Frontal cortex (tissue), 4 donors: ENCODE data around the gene ZMYND10. TPM values are rescaled to one million over a fixed set of nuclear protein-coding genes. Genes with fewer than 3 reads are reported as not detected.
"Not testable (repeated sequence)": the region's sequence is repeated elsewhere in the genome, so short reads cannot be mapped to it uniquely, and the experiment has no call there.

ENCODE experiments used
- DNase-seq, 2 donors: peaks; one replicate each; pipeline ENCODE4 v3.0.0; 2012; ENCODE audit warnings: low spot score in 2 of 2
- FAIRE-seq: peaks from 2 replicates; lab custom pipeline; 2012; peaks lifted over from hg19 to GRCh38; lab: Jason Lieb, UNC
- total RNA-seq: library from RNA; depleted of rRNA; stranded (reverse); fragments of >200 nt; gene quantifications from one replicate; pipeline ENCODE4 v1.2.3, GENCODE V29; 2014
- donor health status: control.
- donor health status: control.
- donor health status: control.

The ZMYND10 gene
- total RNA-seq, 1 donor from 2014 or later: 3.7 TPM

DNA sequence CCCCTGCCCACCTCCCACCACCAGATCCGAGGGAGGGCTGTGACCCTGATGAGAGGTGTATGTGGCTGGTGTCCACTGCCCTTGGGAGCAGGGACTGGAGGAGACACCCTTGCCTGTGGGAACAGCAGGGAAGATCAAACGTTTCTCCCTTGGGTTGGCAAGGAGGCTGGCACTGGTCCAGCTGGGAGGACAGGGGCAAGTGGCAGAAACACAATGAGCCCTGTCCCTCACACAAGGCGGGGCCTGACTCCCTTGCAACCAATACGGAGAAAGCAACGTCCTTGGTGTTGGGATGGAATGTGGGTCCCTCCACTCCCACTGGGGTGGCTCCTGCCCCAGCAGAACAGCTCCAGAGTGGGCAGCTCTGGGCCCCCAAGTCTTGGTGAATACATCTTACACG lies 28.2 kb downstream of the ZMYND10 start:
- DNase-seq (no peak), FAIRE-seq (no peak)

DNA sequence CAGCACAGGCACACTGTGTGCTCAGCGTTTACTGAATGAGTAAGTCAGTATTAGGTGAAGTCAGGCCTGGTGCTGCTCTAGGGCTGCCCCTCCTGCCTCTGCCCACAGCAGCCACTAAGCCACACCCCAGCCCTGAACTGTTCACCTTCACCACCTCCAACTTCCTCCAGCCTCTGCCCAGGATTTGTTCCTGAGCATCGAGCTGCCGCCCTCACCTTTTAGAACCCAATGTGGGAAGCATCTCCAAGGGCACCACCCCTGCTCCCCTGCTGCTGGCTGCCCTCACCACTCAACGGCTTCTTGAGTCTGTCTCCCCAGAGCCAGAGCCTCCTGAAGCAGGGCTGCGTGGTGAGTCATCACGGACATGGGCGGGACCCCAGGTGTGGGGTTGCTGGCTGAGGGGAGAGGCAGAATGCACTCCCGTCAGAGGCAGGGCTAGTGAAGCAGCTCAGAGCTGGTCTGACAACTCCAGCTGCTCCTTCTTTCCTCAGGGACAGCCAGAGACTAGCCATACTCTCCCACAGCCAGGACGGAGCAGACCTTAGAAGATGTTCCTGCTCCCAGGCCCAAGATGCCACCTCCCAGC lies 28.8 kb downstream of the ZMYND10 start:
- DNase-seq (no peak), FAIRE-seq (no peak)

GRCh38 chr3:50314816-50315215 lies 30.7 kb downstream of the ZMYND10 start:
- no peak for FAIRE-seq
- no peak for DNase-seq

- no peak for DNase-seq
- no peak for FAIRE-seq
Observed at GRCh38 chr3:50314342-50314741, 31.2 kb downstream of the ZMYND10 start.

GRCh38 chr3:50312041-50312440 lies 33.5 kb downstream of the ZMYND10 start:
- DNase-seq, FAIRE-seq: not testable (repeated sequence)

GRCh38 chr3:50304601-50305000 lies 40.9 kb downstream of the ZMYND10 start:
- no peak for DNase-seq
- FAIRE-seq: no peak

DNA sequence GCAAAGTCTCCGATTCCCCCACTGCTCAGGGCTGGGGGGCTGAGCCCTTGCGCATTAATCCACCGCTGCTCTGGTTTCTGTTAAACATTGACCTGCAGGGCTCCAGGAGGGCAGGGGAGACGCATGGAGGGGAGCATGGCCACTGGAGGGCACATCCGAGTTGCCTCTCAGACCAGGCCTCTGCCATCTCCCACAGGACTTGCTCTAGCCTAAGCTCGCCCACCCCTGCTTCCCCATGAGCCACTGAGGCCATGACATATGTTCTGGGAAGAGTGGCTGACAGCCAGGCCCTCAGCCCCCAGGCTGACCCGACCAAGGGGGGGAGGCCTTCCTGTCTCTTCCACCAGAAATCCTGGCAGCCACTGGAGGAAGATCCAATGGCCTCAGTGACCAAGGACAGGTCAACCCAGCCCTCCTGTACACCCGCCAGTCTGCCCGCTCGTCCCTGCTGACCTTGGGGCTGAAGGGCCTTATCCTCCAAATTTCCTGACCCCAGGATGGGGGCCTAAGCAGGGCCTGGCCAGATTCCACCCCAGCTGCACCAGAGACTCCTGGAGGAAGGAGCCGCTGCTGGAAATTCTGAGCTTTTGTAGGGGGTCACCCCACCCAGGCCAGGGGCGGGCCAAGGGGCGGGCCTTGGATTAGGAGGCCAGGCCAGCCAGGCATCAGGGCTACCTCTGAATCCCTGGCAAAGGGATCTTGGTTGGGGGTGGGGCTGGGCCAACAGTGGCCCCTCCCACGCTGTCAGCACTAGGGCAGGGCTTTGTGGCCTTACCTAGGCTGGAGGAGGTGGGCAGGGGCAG lies 42.3 kb downstream of the ZMYND10 start, which contains the start of gene HYAL1:
HYAL1 (minus strand) TSS at position 562 of the 803 bp plus-strand sequence. CDS start 618 bp downstream, outside the sequence.
- DNase-seq (no peak), FAIRE-seq (no peak)

GRCh38 chr3:50302095-50303012 lies 43.2 kb downstream of the ZMYND10 start:
- no peak for FAIRE-seq
- no peak for DNase-seq

- FAIRE-seq (no peak), DNase-seq (no peak)
Observed at GRCh38 chr3:50300681-50301254, 44.8 kb downstream of the ZMYND10 start.

DNA sequence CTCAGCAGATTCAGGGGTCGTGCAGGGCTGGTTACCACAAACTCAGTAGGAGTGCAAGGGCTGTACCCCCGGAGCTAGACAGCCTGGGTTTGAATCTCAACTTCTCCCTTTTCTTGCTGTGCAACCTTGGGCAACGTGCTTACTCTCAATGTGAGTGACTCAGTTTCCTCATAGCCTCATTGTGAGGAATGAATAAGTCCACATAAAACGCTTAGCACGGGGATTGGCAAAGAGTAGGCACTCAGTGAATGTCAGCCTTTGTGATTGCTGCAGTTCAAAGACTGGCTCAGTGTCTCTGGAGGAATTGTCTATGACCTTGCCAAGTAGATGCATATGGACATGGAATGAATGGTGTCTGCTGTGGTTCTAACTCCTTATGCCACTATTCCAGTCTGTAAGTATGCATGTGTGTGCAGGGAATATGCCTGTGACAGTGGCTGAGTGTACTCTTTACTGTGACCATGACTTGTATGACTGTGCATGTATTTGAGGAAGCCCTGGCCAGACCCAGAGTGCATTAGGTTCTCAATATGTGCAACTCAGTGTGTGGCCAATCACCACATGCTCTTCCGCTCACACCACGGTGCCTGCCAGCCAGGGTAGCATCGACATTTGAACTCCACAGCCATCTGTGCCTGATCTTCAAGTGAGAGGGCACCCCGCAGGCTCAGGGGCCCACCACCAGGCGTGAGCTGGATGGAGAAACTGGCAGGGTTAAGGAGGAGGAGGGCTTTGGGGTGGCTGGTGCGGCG lies 45.4 kb downstream of the ZMYND10 start:
- no peak for FAIRE-seq
- peak in 1 of 2 donors; percentile 73 for DNase-seq

DNA sequence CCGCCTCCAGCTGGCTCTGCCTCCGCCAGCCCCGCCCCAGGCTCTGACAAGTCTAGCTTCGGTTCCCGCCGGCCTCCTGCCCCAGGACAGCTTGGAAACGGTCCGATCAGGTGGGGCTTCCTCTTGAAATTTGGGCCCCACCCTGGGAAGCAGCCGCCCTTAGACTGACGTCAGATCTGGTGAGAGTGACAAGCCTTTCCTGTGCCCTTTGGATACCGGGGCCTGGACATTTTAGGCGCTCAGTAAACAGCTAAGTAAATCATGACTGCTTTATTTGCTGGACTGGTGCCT lies 45.9 kb downstream of the ZMYND10 start:
- FAIRE-seq: no peak
- no peak for DNase-seq

DNA sequence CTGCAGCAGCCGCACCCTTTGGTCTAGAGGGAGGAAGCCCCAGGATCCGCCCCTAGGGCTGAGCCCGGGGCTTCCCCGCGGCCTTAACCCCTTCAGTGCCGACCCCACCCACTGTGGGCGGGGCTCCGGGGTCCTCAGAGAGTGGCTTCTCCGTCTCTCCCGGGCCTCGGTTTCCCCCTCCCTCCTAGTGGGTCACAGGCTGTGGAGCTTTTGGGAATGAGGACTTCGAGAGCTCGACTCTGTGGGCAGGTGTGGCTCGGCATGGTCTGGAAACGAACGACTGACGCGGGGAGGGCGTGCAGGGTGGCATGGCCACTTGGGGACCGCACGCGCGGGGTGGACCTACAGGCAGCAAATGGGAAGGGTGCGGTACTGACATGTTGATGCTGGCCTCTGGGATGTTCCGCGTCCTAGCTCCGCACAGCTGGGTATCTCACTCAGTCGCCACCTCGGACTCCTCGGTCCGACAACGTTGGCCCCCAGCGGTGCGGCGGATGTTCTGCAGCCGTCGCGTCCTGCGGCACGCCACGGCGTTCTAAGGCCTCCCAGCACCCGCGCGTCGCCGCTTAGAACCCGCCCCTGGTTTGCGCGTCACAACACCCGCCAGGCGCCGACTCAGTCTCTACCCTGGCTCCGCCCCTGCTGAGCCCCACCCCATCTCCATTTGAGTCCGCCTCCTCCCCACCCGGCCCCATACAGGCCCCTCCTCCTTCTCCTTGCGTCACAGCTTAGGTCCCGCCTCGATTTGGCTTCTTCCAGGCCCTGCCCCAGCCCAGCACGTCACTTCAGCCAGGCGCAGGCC lies 46.5 kb downstream of the ZMYND10 start, which contains the start of the genes HYAL3 and NAA80:
HYAL3 (minus strand) TSS at position 570 of the 802 bp plus-strand sequence. CDS start 3,803 bp downstream, outside the sequence.
NAA80 (minus strand) TSS at position 570 of the 802 bp plus-strand sequence. CDS start 1,942 bp downstream, outside the sequence.
- DNase-seq (peak; percentile 98 to 99), FAIRE-seq (peak; percentile 63)

DNA sequence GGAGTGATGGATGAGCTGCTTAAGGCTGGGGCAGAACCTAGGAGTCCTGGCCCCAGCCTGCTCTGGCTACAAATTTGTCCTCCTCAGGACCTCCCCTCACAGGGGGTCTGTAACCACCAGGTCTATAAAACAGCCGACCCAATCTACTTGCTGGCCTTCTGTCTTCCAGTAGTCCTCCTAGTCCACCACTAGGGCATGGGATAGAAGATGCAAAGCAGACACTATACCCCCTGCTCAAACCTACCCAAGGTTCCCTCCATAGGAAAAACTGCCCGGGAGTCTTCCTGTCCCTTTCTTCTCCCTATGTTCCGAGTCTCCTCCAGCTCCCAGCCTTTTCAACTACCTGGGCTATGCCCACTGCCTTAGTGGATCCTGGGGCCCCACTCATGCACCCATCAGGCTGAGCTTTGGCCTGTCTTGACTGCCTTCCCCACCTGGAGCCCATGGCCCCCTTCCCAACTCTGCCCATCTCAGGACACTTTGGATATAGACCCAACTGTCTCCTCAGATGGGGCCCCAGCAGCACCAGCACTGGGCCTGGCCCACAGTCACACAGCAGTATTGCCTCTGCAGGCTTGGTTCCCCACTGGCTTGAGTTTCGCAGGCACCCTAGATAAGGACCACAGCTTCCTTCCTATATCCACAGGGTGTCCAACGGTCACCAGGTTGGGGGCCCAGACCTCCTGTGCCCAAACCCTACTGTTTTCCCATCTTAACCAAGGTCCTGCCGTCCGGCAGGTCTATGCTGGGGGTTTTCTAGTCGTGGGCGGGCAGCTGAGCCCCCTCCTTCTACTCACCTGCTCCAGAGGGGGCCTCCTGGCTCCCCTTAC lies 47.4 kb downstream of the ZMYND10 start:
- FAIRE-seq (no peak), DNase-seq (no peak)

- FAIRE-seq: no peak
Observed at GRCh38 chr3:50297384-50297775, 48.2 kb downstream of the ZMYND10 start.

DNA sequence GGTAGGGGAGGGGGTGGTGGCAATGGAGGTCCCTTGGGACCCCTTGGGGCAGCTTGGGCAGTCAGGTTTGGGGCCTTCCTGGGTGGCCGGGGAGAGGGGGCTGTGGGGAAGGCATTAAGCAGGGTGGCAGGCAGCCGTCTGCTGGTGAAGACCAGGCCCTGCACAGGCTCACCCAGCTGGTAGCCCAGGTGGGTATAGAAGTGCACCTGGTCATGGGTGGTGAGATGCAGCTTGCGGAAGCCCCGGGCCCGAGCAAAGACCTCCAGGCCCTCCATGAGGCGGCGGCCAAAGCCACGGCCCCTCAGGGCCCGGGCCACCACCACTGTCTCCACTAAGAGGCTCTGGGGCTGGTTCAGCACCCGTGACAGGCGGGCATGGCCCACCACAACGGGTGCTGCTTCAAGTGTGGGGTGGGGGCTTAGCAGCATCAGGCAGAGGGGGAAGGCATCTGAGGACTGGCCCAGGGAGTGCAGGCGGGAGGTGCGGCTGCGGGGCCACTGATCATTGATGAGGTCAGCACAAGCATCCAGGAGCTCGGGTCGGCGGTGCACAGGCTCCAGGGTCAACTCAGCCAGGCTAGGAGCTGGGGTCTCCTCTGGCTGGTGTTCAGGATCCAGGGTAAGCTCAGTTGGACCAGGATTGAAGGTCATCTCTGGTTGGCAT lies 48.7 kb downstream of the ZMYND10 start:
- no peak for DNase-seq
- no peak for FAIRE-seq

More at GRCh38 chr3:50297384-50297775, 48.2 kb downstream of the ZMYND10 start:
- no peak for DNase-seq

- FAIRE-seq: no peak
- DNase-seq: no peak
Observed at GRCh38 chr3:50295553-50296431, 49.7 kb downstream of the ZMYND10 start.
